ENCODE measurements around the gene ADNP2.

Gene ADNP2

GRCh38 chr18:80077873-80078272, 31.2 kb upstream of the ADNP2 start:
- no peak for DNase-seq (ENCODE audit: low spot score)
- in situ Hi-C loops (cut with MboI; ENCODE audit: low sequenced_read_pairs, unreplicated experiment), result no loop called here
- TF ChIP-seq CTCF (IDR thresholded peaks at IDR 0.05; ENCODE audit: borderline replicate concordance, control extremely low read depth, extremely low read depth, insufficient read depth, missing control alignments), result no peak

- TF ChIP-seq CTCF (IDR thresholded peaks at IDR 0.05; ENCODE audit: borderline replicate concordance, control extremely low read depth, extremely low read depth, insufficient read depth, missing control alignments), result no peak
- in situ Hi-C loops (cut with MboI; ENCODE audit: low sequenced_read_pairs, unreplicated experiment), result no loop called here
- DNase-seq (ENCODE audit: low spot score), result no peak
Measured at GRCh38 chr18:80086281-80086680, 22.8 kb upstream of the ADNP2 start.

GRCh38 chr18:80088036-80088435, 21.0 kb upstream of the ADNP2 start:
- in situ Hi-C loops (cut with MboI; ENCODE audit: low sequenced_read_pairs, unreplicated experiment), result no loop called here

GRCh38 chr18:80088823-80089222, 20.2 kb upstream of the ADNP2 start:
- in situ Hi-C loops (cut with MboI; ENCODE audit: low sequenced_read_pairs, unreplicated experiment), result no loop called here
- no peak for DNase-seq (ENCODE audit: low spot score)
- TF ChIP-seq CTCF (IDR thresholded peaks at IDR 0.05; ENCODE audit: borderline replicate concordance, control extremely low read depth, extremely low read depth, insufficient read depth, missing control alignments), result no peak

More at GRCh38 chr18:80088036-80088435, 21.0 kb upstream of the ADNP2 start:
- DNase-seq (ENCODE audit: low spot score), result no peak
- TF ChIP-seq CTCF (IDR thresholded peaks at IDR 0.05; ENCODE audit: borderline replicate concordance, control extremely low read depth, extremely low read depth, insufficient read depth, missing control alignments), result no peak

- DNase-seq (ENCODE audit: low spot score), result no peak
- TF ChIP-seq CTCF (IDR thresholded peaks at IDR 0.05; ENCODE audit: borderline replicate concordance, control extremely low read depth, extremely low read depth, insufficient read depth, missing control alignments), result no peak
- in situ Hi-C loops (cut with MboI; ENCODE audit: low sequenced_read_pairs, unreplicated experiment), result no loop called here
Measured at GRCh38 chr18:80095414-80095813, 13.6 kb upstream of the ADNP2 start.

- in situ Hi-C loops (cut with MboI; ENCODE audit: low sequenced_read_pairs, unreplicated experiment), result no loop called here
- no peak for TF ChIP-seq CTCF (IDR thresholded peaks at IDR 0.05; ENCODE audit: borderline replicate concordance, control extremely low read depth, extremely low read depth, insufficient read depth, missing control alignments)
- no peak for DNase-seq (ENCODE audit: low spot score)
Measured at GRCh38 chr18:80096032-80096565, 13.0 kb upstream of the ADNP2 start.

GRCh38 chr18:80097201-80097600, 11.9 kb upstream of the ADNP2 start:
- in situ Hi-C loops (cut with MboI; ENCODE audit: low sequenced_read_pairs, unreplicated experiment), result no loop called here
- no peak for DNase-seq (ENCODE audit: low spot score)
- no peak for TF ChIP-seq CTCF (IDR thresholded peaks at IDR 0.05; ENCODE audit: borderline replicate concordance, control extremely low read depth, extremely low read depth, insufficient read depth, missing control alignments)
